Psoas muscle (tissue), 8 donors: ENCODE data around the gene P2RY14. TPM values are rescaled to one million over a fixed set of nuclear protein-coding genes. Genes with fewer than 3 reads are reported as not detected.

ENCODE experiments used
- ATAC-seq, 4 donors: fragments of 200-7000 bp; cut with Tn5 transposase; one replicate each; pipeline ENCODE4 v1.9.1; 2020; ENCODE audit warnings: moderate library complexity in 3 of 4, mild to moderate bottlenecking in 2 of 4
- DNase-seq, 2 donors: peaks; one replicate each; pipeline ENCODE4 v3.0.0-alpha.2; 2020
- H3K27ac ChIP-seq: fragments of 200-600 bp; one replicate; pipeline ENCODE4 v1.8.0; 2022
- H3K27me3 ChIP-seq, 3 donors: fragments of 200-600 bp in 1 of 3; one replicate each; pipeline versions ENCODE4 v1.6.1 to v1.8.0; 2013 to 2022; ENCODE audit warnings: low read length in 2 of 3, mild to moderate bottlenecking in 2 of 3, moderate library complexity in 1 of 3; ENCODE audit not compliant: insufficient read depth in 3 of 3
- H3K36me3 ChIP-seq, 2 donors: fragments of 200-600 bp in 1 of 2; one replicate each; pipeline versions ENCODE4 v1.6.1 to v1.8.0; 2013 to 2022; ENCODE audit warnings: low read depth in 1 of 2, mild to moderate bottlenecking in 1 of 2, moderate library complexity in 1 of 2; ENCODE audit not compliant: insufficient read depth in 1 of 2
- H3K4me1 ChIP-seq: fragments of 200-600 bp; one replicate; pipeline ENCODE4 v1.8.0; 2022
- H3K4me3 ChIP-seq: fragments of 200-600 bp; one replicate; pipeline ENCODE4 v1.8.0; 2022; ENCODE audit warnings: mild to moderate bottlenecking
- H3K9me3 ChIP-seq: fragments of 200-600 bp; one replicate; pipeline ENCODE4 v1.8.0; 2022
- CTCF ChIP-seq: fragments of 200-600 bp; IDR thresholded peaks from one replicate; pipeline ENCODE4 v1.8.0; 2022; ENCODE audit warnings: antibody characterized with exemption
- WGBS, 3 donors: extraction: QIAGEN DNeasy Blood & Tissue Kit; methylation state at CpG; one replicate each; pipeline versions ENCODE4 v1.1.6 to v1.1.7; 2013; 5-methylcytosine and 5-hydroxymethylcytosine counted together
- intact Hi-C, 2 donors: fragments of 100-400 bp; cut with DNase I; formaldehyde crosslinking; loops; one replicate each; pipeline versions ENCODE4 v1.11.0 to v1.14.2; 2022
- polyA plus RNA-seq, 3 donors: library from polyadenylated mRNA; stranded (reverse); fragments of 200-250 nt; gene quantifications; one replicate each; pipeline ENCODE4 v1.2.3, GENCODE V29; 2013
- total RNA-seq, 4 donors: library from RNA; stranded (reverse); fragmentation: NEBNext Ultra II Directional in 2 of 4; extraction: Animal tissue kit (Norgen Biotek cat#: 25700) in 2 of 4; gene quantifications; one replicate each; pipeline versions ENCODE4 v1.2.1 to v1.2.4, GENCODE V29; 2021 to 2023
- donor health status: healthy with polysubstance abuse.
- donor health status: DM: no; HTN: no; CAD: no; lungs with moderate emphysema.
- donor health status: Bipolar disorder and iron deficiency.
- donor health status: healthy.
- donor health status: DM: yes; HTN: yes; CAD: no.
- donor health status: DM: no; HTN: no; CAD: no.
- donor health status: DM: no; HTN: no; CAD: no.
- donor health status: DM: yes; HTN: yes; CAD: no.

P2RY14 gene
- total and polyA plus RNA-seq, 7 donors, result 0.55 to 1.9 (median 1.2) TPM

GRCh38 chr3:151320131-151320530 is 41.8 kb upstream of the P2RY14 start:
- intact Hi-C loops, result no loop called here
- WGBS, 3 donors, result 70 to 85% (median 75%) methylated on average over 2 of the region's 2 CpGs

GRCh38 chr3:151319628-151320027 is 41.3 kb upstream of the P2RY14 start:
- ATAC-seq (no peak), DNase-seq (no peak)
- Histone ChIP-seq H3K9me3 (no peaks in the 10 kb centered on the region), H3K27ac (no peak overlapping the region), H3K4me1 (no peaks in the 10 kb centered on the region), H3K36me3 (no peaks in the 10 kb centered on the region), H3K27me3 (no peaks in the 10 kb centered on the region), H3K4me3 (no peak overlapping the region)
- intact Hi-C loops, result no loop called here
- TF ChIP-seq CTCF, result no peak
- WGBS, 3 donors, result 77 to 79% (median 79%) methylated on average over 4 of the region's 4 CpGs

More at GRCh38 chr3:151320131-151320530, 41.8 kb upstream of the P2RY14 start:
- no peak overlapping the region for H3K27ac ChIP-seq
- ATAC-seq (peak in 1 of 4 donors; percentile 42), DNase-seq (no peak)
- no peaks in the 10 kb centered on the region for H3K4me1 ChIP-seq
- H3K36me3 ChIP-seq, result no peaks in the 10 kb centered on the region
- no peaks in the 10 kb centered on the region for H3K9me3 ChIP-seq
- no peak for TF ChIP-seq CTCF
- H3K27me3 ChIP-seq, result no peaks in the 10 kb centered on the region
- no peak overlapping the region for H3K4me3 ChIP-seq

GRCh38 chr3:151318991-151319390 is 40.6 kb upstream of the P2RY14 start:
- intact Hi-C loops, result no loop called here
- Histone ChIP-seq H3K4me3 (no peak overlapping the region), H3K27ac (no peak overlapping the region), H3K27me3 (no peaks in the 10 kb centered on the region), H3K4me1 (no peaks in the 10 kb centered on the region), H3K36me3 (no peaks in the 10 kb centered on the region), H3K9me3 (no peaks in the 10 kb centered on the region)
- TF ChIP-seq CTCF, result no peak
- no peak for ATAC-seq
- no peak for DNase-seq
- WGBS, 3 donors, result 62 to 69% (median 63%) methylated on average over 7 of the region's 7 CpGs

- no peak for ATAC-seq
- H3K9me3 ChIP-seq, result no peaks in the 10 kb centered on the region
- intact Hi-C loops, result no loop called here
- no peaks in the 10 kb centered on the region for H3K27me3 ChIP-seq
- no peaks in the 10 kb centered on the region for H3K36me3 ChIP-seq
- no peaks in the 10 kb centered on the region for H3K4me1 ChIP-seq
- no peak overlapping the region for H3K4me3 ChIP-seq
- no peak for TF ChIP-seq CTCF
- H3K27ac ChIP-seq, result no peak overlapping the region
- DNase-seq, result no peak
Measured at GRCh38 chr3:151318313-151318712, 40.0 kb upstream of the P2RY14 start.

- Histone ChIP-seq H3K27ac (no peak within 1 kb of the TSS), H3K36me3 (no peaks in the 10 kb centered on the region), H3K27me3 (no peaks in the 10 kb centered on the region), H3K4me3 (no peak within 1 kb of the TSS), H3K4me1 (no peaks in the 10 kb centered on the region), H3K9me3 (no peaks in the 10 kb centered on the region)
- intact Hi-C loops, result no loop called here
- TF ChIP-seq CTCF, result no peak
- 73 to 80% (median 80%) methylated on average over 7 of the region's 7 CpGs for WGBS, 3 donors
- ATAC-seq (no peak), DNase-seq (no peak)
Measured at GRCh38 chr3:151316267-151316991, 38.1 kb upstream of the P2RY14 start, which contains the start of gene GPR87. TSS of gene GPR87 (minus strand) at chr3:151316820. CDS start at chr3:151300100, 16,720 bp downstream.
